Upper lobe of left lung (tissue), 6 donors: ENCODE results near the gene REELD1. TPM values are rescaled to one million over a fixed set of nuclear protein-coding genes. Genes with fewer than 3 reads are reported as not detected.

Experiments
- ATAC-seq, 2 donors: fragments of 200-7000 bp; cut with Tn5 transposase; one replicate each; pipeline ENCODE4 v1.9.1; 2022; ENCODE audit warnings: mild to moderate bottlenecking in 2 of 2, moderate library complexity in 2 of 2; ENCODE audit not compliant: low FRiP score in 2 of 2
- DNase-seq, 2 donors: peaks; one replicate each; pipeline ENCODE4 v3.0.0-alpha.2; 2019 to 2020
- H3K27ac ChIP-seq, 4 donors: fragments of 200-600 bp; sonication (generic); one replicate each; pipeline ENCODE4 v1.5.1; 2016 to 2019
- H3K27me3 ChIP-seq, 4 donors: fragments of 200-600 bp; sonication (generic); one replicate each; pipeline ENCODE4 v1.5.1; 2017 to 2019
- H3K36me3 ChIP-seq, 4 donors: fragments of 200-600 bp; sonication (generic); one replicate each; pipeline ENCODE4 v1.5.1; 2016 to 2019
- H3K4me1 ChIP-seq, 4 donors: fragments of 200-600 bp; sonication (generic); one replicate each; pipeline ENCODE4 v1.5.1; 2018 to 2019
- H3K4me3 ChIP-seq, 4 donors: fragments of 200-600 bp; sonication (generic); one replicate each; pipeline ENCODE4 v1.5.1; 2017 to 2019; ENCODE audit warnings: mild to moderate bottlenecking in 2 of 4, moderate library complexity in 1 of 4
- H3K9me3 ChIP-seq, 4 donors: fragments of 200-600 bp; sonication (generic); one replicate each; pipeline ENCODE4 v1.5.1; 2018 to 2019
- EP300 ChIP-seq, 4 donors: sonication (generic); formaldehyde crosslinking; IDR thresholded peaks; one replicate each; pipeline ENCODE4 v1.5.1; 2017; ENCODE audit warnings: antibody characterized with exemption in 4 of 4, control low read depth in 2 of 4
- POLR2A ChIP-seq, 4 donors: fragments of 450-650 bp; IDR thresholded peaks; one replicate each; pipeline ENCODE4 v1.5.1; 2016 to 2017; ENCODE audit warnings: antibody characterized with exemption in 4 of 4, mild to moderate bottlenecking in 2 of 4
- POLR2AphosphoS5 ChIP-seq, 2 donors: sonication (generic); formaldehyde crosslinking; IDR thresholded peaks; one replicate each; pipeline ENCODE4 v1.5.1; 2017; ENCODE audit warnings: antibody characterized with exemption in 2 of 2
- WGBS, 2 donors: methylation state at CpG; one replicate each; pipeline ENCODE4 v1.1.5; 2017 to 2018; 5-methylcytosine and 5-hydroxymethylcytosine counted together
- total RNA-seq, 6 donors: library from RNA; depleted of rRNA in 4 of 6; stranded (reverse); fragments of >200 nt in 4 of 6; gene quantifications; one replicate each; pipeline versions ENCODE4 v1.1.0 to v1.2.1, GENCODE V29; 2016 to 2021
- TF ChIP-seq, protein P1 (sequence below), 6 experiments: fragments of 450-650 bp in 4 of 6; fragments of 200-600 bp in 2 of 6; sonication (generic) in 2 of 6; IDR thresholded peaks; one replicate each; pipeline ENCODE4 v1.5.1; 2016 to 2019; ENCODE audit warnings: antibody characterized with exemption in 6 of 6
- donor health status: DM: no; HTN: no; CAD: no; lungs with moderate emphysema.
- donor health status: DM: no; HTN: yes; CAD: no; lungs with severe emphysema.

REELD1 gene
- total RNA-seq, 6 donors from 2014 or later: 0.26 to 2.1 (median 0.73) TPM

DNA sequence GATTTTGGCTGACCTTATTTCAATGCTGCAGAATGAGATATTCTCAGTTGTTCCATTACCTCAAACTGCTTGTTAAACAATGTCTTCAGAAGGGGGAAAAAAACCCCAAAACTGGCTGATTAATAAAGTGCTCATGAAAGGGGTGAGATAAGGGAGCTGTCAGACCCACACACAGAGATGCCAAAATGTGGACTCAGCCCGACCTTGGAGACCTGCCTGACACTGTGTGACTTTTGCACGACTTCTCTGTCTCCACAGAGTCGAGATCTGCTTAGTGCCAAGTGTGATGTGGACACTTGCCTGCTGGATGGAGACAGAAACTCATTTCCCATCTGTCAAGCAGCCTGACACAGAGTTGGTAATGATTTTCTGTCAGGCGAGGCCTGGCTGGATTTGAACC, 31.5 kb downstream of the REELD1 start:
- WGBS, 2 donors: 65 to 72% methylated on average over 4 of the region's 4 CpGs
- H3K9me3 ChIP-seq: no peaks in the 10 kb centered on the region
- no peaks in the 10 kb centered on the region for H3K27me3 ChIP-seq
- H3K36me3 ChIP-seq: no peaks in the 10 kb centered on the region
- peaks cover 32 to 59% (median 36%) of the 10 kb centered on the region in 4 donors for H3K4me1 ChIP-seq
- peak in 1 of 2 donors; percentile 23 for TF ChIP-seq POLR2AphosphoS5 (IDR thresholded peaks at IDR 0.05)
- no peak for TF ChIP-seq POLR2A (IDR thresholded peaks at IDR 0.05)
- DNase-seq (no peak), ATAC-seq (peak in 1 of 2 donors; percentile 4)
- peak overlapping the region in 1 of 4 donors; percentile 28 for H3K27ac ChIP-seq
- H3K4me3 ChIP-seq: no peak overlapping the region

DNA sequence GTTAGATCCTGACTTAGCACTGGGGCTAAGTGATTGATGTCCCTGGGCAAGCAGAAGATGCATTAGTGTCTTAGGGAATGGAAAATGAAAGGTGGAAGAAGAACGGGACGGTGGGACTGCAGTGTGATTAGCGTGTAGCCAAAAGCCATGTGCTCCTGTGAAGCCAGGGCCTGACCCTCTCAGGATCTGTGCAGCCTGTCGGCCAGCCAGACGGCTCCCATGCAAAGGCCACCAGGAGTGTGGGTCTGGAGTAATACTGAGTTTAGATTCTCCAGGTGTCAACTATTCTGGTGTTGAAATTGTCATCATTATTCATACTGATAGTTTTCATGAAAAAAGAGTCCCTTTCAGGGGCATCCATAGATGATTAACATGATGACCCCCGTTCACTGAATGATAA, 32.0 kb downstream of the REELD1 start:
- WGBS, 2 donors: 79 to 85% methylated on average over 6 of the region's 6 CpGs
- Histone ChIP-seq H3K4me1 (peaks cover 27 to 54% (median 32%) of the 10 kb centered on the region in 4 donors), H3K27me3 (no peaks in the 10 kb centered on the region), H3K27ac (no peak overlapping the region), H3K4me3 (no peak overlapping the region), H3K9me3 (no peaks in the 10 kb centered on the region), H3K36me3 (no peaks in the 10 kb centered on the region)
- no peak for TF ChIP-seq POLR2AphosphoS5 (IDR thresholded peaks at IDR 0.05)
- TF ChIP-seq EP300 (IDR thresholded peaks at IDR 0.05): no peak
- TF ChIP-seq POLR2A (IDR thresholded peaks at IDR 0.05): no peak
- TF ChIP-seq, protein P1, sequence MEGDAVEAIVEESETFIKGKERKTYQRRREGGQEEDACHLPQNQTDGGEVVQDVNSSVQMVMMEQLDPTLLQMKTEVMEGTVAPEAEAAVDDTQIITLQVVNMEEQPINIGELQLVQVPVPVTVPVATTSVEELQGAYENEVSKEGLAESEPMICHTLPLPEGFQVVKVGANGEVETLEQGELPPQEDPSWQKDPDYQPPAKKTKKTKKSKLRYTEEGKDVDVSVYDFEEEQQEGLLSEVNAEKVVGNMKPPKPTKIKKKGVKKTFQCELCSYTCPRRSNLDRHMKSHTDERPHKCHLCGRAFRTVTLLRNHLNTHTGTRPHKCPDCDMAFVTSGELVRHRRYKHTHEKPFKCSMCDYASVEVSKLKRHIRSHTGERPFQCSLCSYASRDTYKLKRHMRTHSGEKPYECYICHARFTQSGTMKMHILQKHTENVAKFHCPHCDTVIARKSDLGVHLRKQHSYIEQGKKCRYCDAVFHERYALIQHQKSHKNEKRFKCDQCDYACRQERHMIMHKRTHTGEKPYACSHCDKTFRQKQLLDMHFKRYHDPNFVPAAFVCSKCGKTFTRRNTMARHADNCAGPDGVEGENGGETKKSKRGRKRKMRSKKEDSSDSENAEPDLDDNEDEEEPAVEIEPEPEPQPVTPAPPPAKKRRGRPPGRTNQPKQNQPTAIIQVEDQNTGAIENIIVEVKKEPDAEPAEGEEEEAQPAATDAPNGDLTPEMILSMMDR (IDR thresholded peaks at IDR 0.05): no peak
- no peak for DNase-seq
- ATAC-seq: no peak

DNA sequence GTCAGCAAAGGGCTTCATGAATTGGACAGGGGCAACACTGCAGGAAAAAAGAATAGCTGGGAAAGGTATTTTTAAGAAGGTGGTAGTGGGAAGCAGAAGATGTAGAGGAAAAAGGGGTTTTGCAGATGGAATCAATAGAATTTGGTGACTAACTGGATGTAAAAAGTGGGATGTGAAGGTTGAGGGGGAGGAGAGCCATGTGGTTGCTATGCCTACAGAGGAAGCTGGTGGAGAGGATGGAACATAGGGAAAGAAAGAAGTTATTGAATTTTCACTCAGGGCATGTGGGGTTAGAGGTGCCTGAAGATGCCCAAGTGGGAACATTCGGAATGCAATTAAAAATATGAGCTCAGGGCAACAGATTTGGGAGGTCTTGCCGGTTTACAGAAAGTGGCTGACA, 33.0 kb downstream of the REELD1 start:
- H3K9me3 ChIP-seq: no peaks in the 10 kb centered on the region
- H3K4me1 ChIP-seq: peaks cover 18 to 44% (median 24%) of the 10 kb centered on the region in 4 donors
- 49 to 73% methylated on average over 2 of the region's 2 CpGs for WGBS, 2 donors
- no peak for ATAC-seq
- no peak for DNase-seq
- TF ChIP-seq POLR2A (IDR thresholded peaks at IDR 0.05) (no peak), POLR2AphosphoS5 (IDR thresholded peaks at IDR 0.05) (no peak), EP300 (IDR thresholded peaks at IDR 0.05) (no peak)
- TF ChIP-seq, protein P1 (IDR thresholded peaks at IDR 0.05): no peak
- no peaks in the 10 kb centered on the region for H3K27me3 ChIP-seq
- no peak overlapping the region for H3K4me3 ChIP-seq
- no peak overlapping the region for H3K27ac ChIP-seq
- H3K36me3 ChIP-seq: no peaks in the 10 kb centered on the region

DNA sequence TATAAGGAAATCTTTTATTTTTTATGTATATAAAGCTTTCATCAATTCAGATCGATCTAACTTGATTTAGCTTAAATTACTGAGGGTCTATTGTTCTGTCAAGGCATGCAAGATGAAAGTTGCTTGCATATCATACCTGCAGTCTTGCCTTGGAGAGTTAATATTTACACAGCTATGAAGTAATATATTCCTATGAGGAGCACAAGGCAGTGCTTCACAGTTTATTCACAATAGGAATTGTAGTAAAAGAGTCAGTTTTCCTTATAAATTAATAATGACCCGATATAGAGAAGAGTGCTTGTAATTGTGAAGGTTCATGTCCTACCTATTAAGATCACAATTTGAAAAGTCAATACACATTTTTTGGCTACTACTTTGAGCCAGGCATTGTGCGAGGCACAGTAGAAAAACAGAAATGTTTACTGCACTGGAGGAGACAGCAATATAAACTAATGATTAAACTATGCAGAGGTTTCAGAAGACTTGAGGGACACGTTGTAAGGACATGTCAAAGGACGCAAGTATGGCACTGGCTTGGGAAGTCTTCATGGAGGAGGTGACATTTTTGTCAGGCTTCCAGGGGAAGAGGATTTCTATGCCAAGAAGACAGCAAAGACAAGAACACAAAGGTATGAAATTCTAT, 38.8 kb downstream of the REELD1 start:
- no peak for DNase-seq
- Histone ChIP-seq H3K27me3 (no peaks in the 10 kb centered on the region), H3K27ac (no peak overlapping the region), H3K36me3 (peaks cover 0 to 3% (median 0%) of the 10 kb centered on the region in 4 donors), H3K9me3 (no peaks in the 10 kb centered on the region), H3K4me3 (no peak overlapping the region), H3K4me1 (peaks cover 0 to 2% (median 0%) of the 10 kb centered on the region in 4 donors)
- TF ChIP-seq EP300 (IDR thresholded peaks at IDR 0.05) (no peak), POLR2AphosphoS5 (IDR thresholded peaks at IDR 0.05) (no peak), POLR2A (IDR thresholded peaks at IDR 0.05) (no peak)
- TF ChIP-seq, protein P1 (IDR thresholded peaks at IDR 0.05): no peak
- WGBS, 2 donors: 74 to 87% methylated on average over 5 of the region's 5 CpGs
- no peak for ATAC-seq

DNA sequence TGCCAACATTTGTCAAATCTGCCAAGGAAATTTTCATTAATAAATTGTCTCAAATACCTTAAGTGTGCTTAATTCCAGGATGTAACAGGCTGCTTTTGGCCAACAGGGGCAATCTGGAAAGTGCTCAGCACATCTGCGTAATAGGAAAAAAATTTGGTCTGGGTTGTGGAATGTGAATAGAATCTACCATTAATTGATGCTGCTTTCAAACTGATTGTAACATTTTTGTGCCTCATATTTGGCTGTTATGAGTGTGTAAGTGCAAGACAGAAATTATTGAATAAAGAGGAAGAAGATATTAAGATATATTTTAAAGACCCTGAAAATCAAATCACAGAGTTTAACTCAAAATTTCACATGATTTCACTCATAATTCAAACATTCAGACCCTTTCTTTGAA, 41.1 kb downstream of the REELD1 start:
- H3K4me1 ChIP-seq: peaks cover 0 to 2% (median 0%) of the 10 kb centered on the region in 4 donors
- no peak for DNase-seq
- no peak for TF ChIP-seq EP300 (IDR thresholded peaks at IDR 0.05)
- no peak for TF ChIP-seq POLR2A (IDR thresholded peaks at IDR 0.05)
- TF ChIP-seq, protein P1 (IDR thresholded peaks at IDR 0.05): no peak
- no peak for TF ChIP-seq POLR2AphosphoS5 (IDR thresholded peaks at IDR 0.05)
- no peak overlapping the region for H3K4me3 ChIP-seq
- WGBS, 2 donors: 81 to 86% methylated on average over 1 of the region's 1 CpG
- H3K36me3 ChIP-seq: peaks cover 0 to 3% (median 0%) of the 10 kb centered on the region in 4 donors
- no peaks in the 10 kb centered on the region for H3K27me3 ChIP-seq
- ATAC-seq: no peak
- H3K27ac ChIP-seq: no peak overlapping the region
- H3K9me3 ChIP-seq: no peaks in the 10 kb centered on the region
